Peyer's patch (tissue), 4 donors: ENCODE data around the gene CCDC18.

Experiments
- CTCF ChIP-seq, 6 experiments: fragments of 450-650 bp in 4 of 6; fragments of 200-600 bp in 2 of 6; sonication (generic) in 1 of 6; IDR thresholded peaks; one replicate each; pipeline ENCODE4 v1.5.1; 2017 to 2019; ENCODE audit warnings: antibody characterized with exemption in 6 of 6, mild to moderate bottlenecking in 3 of 6, moderate library complexity in 1 of 6
- POLR2A ChIP-seq, 2 donors: fragments of 450-650 bp; IDR thresholded peaks; one replicate each; pipeline ENCODE4 v1.5.1; 2017; ENCODE audit warnings: antibody characterized with exemption in 2 of 2, mild to moderate bottlenecking in 2 of 2, moderate library complexity in 2 of 2

- TF ChIP-seq CTCF (IDR thresholded peaks at IDR 0.05) (no peak), POLR2A (IDR thresholded peaks at IDR 0.05) (no peak)
Measured at GRCh38 chr1:93155335-93155734, 25.2 kb upstream of the CCDC18 start.
